Small intestine (tissue), 7 donors: ENCODE results near the gene FXR2. TPM values are rescaled to one million over a fixed set of nuclear protein-coding genes. Genes with fewer than 3 reads are reported as not detected.

ENCODE experiments used
- DNase-seq, 2 donors: peaks; one replicate each; pipeline versions ENCODE4 v3.0.0 to v3.0.0-alpha.2; 2013
- FAIRE-seq: peaks from 2 replicates; lab custom pipeline; 2012; peaks lifted over from hg19 to GRCh38; lab: Jason Lieb, UNC
- H3K27ac ChIP-seq, 3 donors: one replicate each; pipeline ENCODE4 v1.5.1; 2013; ENCODE audit warnings: low read length in 2 of 3, mild to moderate bottlenecking in 2 of 3, control low read depth in 1 of 3, inconsistent platforms in 1 of 3, low read depth in 1 of 3, moderate library complexity in 1 of 3
- H3K27me3 ChIP-seq, 3 donors: one replicate each; pipeline ENCODE4 v1.6.1; 2013; ENCODE audit warnings: low read length in 3 of 3, inconsistent platforms in 1 of 3; ENCODE audit not compliant: control insufficient read depth in 3 of 3, insufficient read depth in 3 of 3
- H3K36me3 ChIP-seq, 3 donors: one replicate each; pipeline ENCODE4 v1.6.1; 2013; ENCODE audit warnings: low read length in 3 of 3, inconsistent platforms in 1 of 3, low read depth in 1 of 3, mild to moderate bottlenecking in 1 of 3, moderate library complexity in 1 of 3; ENCODE audit not compliant: control insufficient read depth in 3 of 3, insufficient read depth in 2 of 3
- H3K4me1 ChIP-seq, 3 donors: one replicate each; pipeline ENCODE4 v1.6.1; 2013; ENCODE audit warnings: low read length in 2 of 3, inconsistent platforms in 1 of 3, low read depth in 1 of 3, mild to moderate bottlenecking in 1 of 3, moderate library complexity in 1 of 3; ENCODE audit not compliant: control insufficient read depth in 3 of 3, insufficient read depth in 2 of 3
- H3K4me3 ChIP-seq, 3 donors: one replicate each; pipeline ENCODE4 v1.5.1; 2013; ENCODE audit warnings: low read length in 3 of 3, control low read depth in 1 of 3, inconsistent platforms in 1 of 3, low read depth in 1 of 3, mild to moderate bottlenecking in 1 of 3, moderate library complexity in 1 of 3
- H3K9me3 ChIP-seq, 2 donors: one replicate each; pipeline ENCODE4 v1.6.1; 2013; ENCODE audit warnings: low read depth in 1 of 2, low read length in 1 of 2; ENCODE audit not compliant: control insufficient read depth in 2 of 2, insufficient read depth in 1 of 2
- WGBS, 3 donors: extraction: QIAGEN DNeasy Blood & Tissue Kit; methylation state at CpG; one replicate each; pipeline ENCODE4 v1.1.7; 2013; 5-methylcytosine and 5-hydroxymethylcytosine counted together
- polyA plus RNA-seq, 4 donors: library from polyadenylated mRNA; stranded (reverse) in 3 of 4; unstranded in 1 of 4; fragments of 200-250 nt in 3 of 4; fragments of 120-200 nt in 1 of 4; gene quantifications; one replicate each; pipeline versions ENCODE4 v1.2.1 to v1.2.3, GENCODE V29; 2013
- donor health status: healthy with polysubstance abuse.
- donor health status: control.
- donor health status: control.
- donor health status: Bipolar disorder and iron deficiency.
- donor health status: healthy.

FXR2 gene
- polyA plus RNA-seq, 4 donors, result 25.1 to 41.1 (median 30.9) TPM

GRCh38 chr17:7563115-7563869 lies 51.4 kb downstream of the FXR2 start:
- peaks cover 0 to 44% (median 5%) of the 10 kb centered on the region in 3 donors for H3K4me1 ChIP-seq
- peaks cover 4 to 59% (median 16%) of the 10 kb centered on the region in 3 donors for H3K36me3 ChIP-seq
- DNase-seq, result no peak
- no peak overlapping the region for H3K27ac ChIP-seq
- 84 to 89% (median 84%) methylated on average over 19 to 30 of the region's 30 CpGs for WGBS, 3 donors
- H3K27me3 ChIP-seq, result no peaks in the 10 kb centered on the region
- FAIRE-seq, result no peak
- H3K9me3 ChIP-seq, result no peaks in the 10 kb centered on the region
- peak overlapping the region in 1 of 3 donors; percentile 85 for H3K4me3 ChIP-seq

- peak overlapping the region; percentile 52 to 95 (median 82) for H3K27ac ChIP-seq
- peaks cover 5 to 55% (median 5%) of the 10 kb centered on the region in 3 donors for H3K4me1 ChIP-seq
- FAIRE-seq, result no peak
- 0 to 1% (median 0%) methylated on average over 21 to 28 of the region's 28 CpGs for WGBS, 3 donors
- no peaks in the 10 kb centered on the region for H3K9me3 ChIP-seq
- peaks cover 4 to 53% (median 16%) of the 10 kb centered on the region in 3 donors for H3K36me3 ChIP-seq
- no peaks in the 10 kb centered on the region for H3K27me3 ChIP-seq
- H3K4me3 ChIP-seq, result peak overlapping the region; percentile 74 to 89 (median 85)
- DNase-seq, result no peak
These were observed 52.5 kb downstream of the FXR2 start for GRCh38 chr17:7562208-7562605.

GRCh38 chr17:7561589-7562207 lies 53.0 kb downstream of the FXR2 start, which contains the start of gene SENP3:
SENP3 (plus strand) TSS chr17:7561919; CDS start chr17:7563077, 1,158 bp downstream.
- Histone ChIP-seq H3K27ac (peak within 1 kb of the TSS; percentile 79 to 97 (median 95)), H3K4me3 (peak within 1 kb of the TSS; percentile 74 to 89 (median 85)), H3K36me3 (peaks cover 4 to 55% (median 16%) of the 10 kb centered on the region in 3 donors), H3K9me3 (no peaks in the 10 kb centered on the region), H3K4me1 (peaks cover 5 to 55% (median 5%) of the 10 kb centered on the region in 3 donors), H3K27me3 (no peaks in the 10 kb centered on the region)
- FAIRE-seq (no peak), DNase-seq (peak; percentile 87 to 97)
- WGBS, 3 donors, result 0 to 1% (median 0%) methylated on average over 35 to 82 of the region's 82 CpGs

GRCh38 chr17:7561028-7561575 lies 53.6 kb downstream of the FXR2 start:
- peaks cover 4 to 50% (median 16%) of the 10 kb centered on the region in 3 donors for H3K36me3 ChIP-seq
- DNase-seq (peak; percentile 93 to 95), FAIRE-seq (no peak)
- WGBS, 3 donors, result 0% methylated on average over 32 of the region's 32 CpGs
- no peaks in the 10 kb centered on the region for H3K9me3 ChIP-seq
- H3K27ac ChIP-seq, result peak overlapping the region; percentile 79 to 97 (median 95)
- peak overlapping the region; percentile 74 to 89 (median 85) for H3K4me3 ChIP-seq
- peaks cover 5 to 59% (median 5%) of the 10 kb centered on the region in 3 donors for H3K4me1 ChIP-seq
- no peaks in the 10 kb centered on the region for H3K27me3 ChIP-seq

- Histone ChIP-seq H3K27me3 (no peaks in the 10 kb centered on the region), H3K4me3 (peak overlapping the region in 1 of 3 donors; percentile 2), H3K27ac (peak overlapping the region; percentile 79 to 97 (median 95)), H3K9me3 (no peaks in the 10 kb centered on the region), H3K36me3 (peaks cover 4 to 44% (median 14%) of the 10 kb centered on the region in 3 donors), H3K4me1 (peaks cover 5 to 62% (median 5%) of the 10 kb centered on the region in 3 donors)
- 13 to 27% (median 23%) methylated on average over 22 of the region's 22 CpGs for WGBS, 3 donors
- DNase-seq (peak; percentile 80 to 87), FAIRE-seq (no peak)
These were observed 54.3 kb downstream of the FXR2 start for GRCh38 chr17:7560172-7561027.

GRCh38 chr17:7559320-7560171 lies 55.2 kb downstream of the FXR2 start:
- WGBS, 3 donors, result 15 to 58% (median 31%) methylated on average over 18 of the region's 18 CpGs
- DNase-seq, result peak; percentile 39 to 75
- no peaks in the 10 kb centered on the region for H3K9me3 ChIP-seq
- no peaks in the 10 kb centered on the region for H3K27me3 ChIP-seq
- peak overlapping the region; percentile 79 to 97 (median 95) for H3K27ac ChIP-seq
- peak overlapping the region; percentile 16 to 66 (median 32) for H3K4me3 ChIP-seq
- H3K36me3 ChIP-seq, result peaks cover 0 to 40% (median 7%) of the 10 kb centered on the region in 3 donors
- H3K4me1 ChIP-seq, result peaks cover 5 to 62% (median 5%) of the 10 kb centered on the region in 3 donors
- FAIRE-seq, result no peak

GRCh38 chr17:7558544-7559319 lies 56.0 kb downstream of the FXR2 start, which contains the start of gene TNFSF13:
TNFSF13 (plus strand) TSS chr17:7558750; CDS start chr17:7559040, 290 bp downstream.
- Histone ChIP-seq H3K27me3 (no peaks in the 10 kb centered on the region), H3K9me3 (no peaks in the 10 kb centered on the region), H3K4me1 (peaks cover 5 to 58% (median 5%) of the 10 kb centered on the region in 3 donors), H3K36me3 (peaks cover 0 to 38% (median 4%) of the 10 kb centered on the region in 3 donors), H3K27ac (peak within 1 kb of the TSS; percentile 79 to 97 (median 95)), H3K4me3 (peak within 1 kb of the TSS; percentile 16 to 66 (median 32))
- DNase-seq (peak; percentile 51 to 76), FAIRE-seq (no peak)
- WGBS, 3 donors, result 6 to 29% (median 19%) methylated on average over 16 of the region's 16 CpGs
